ENCODE results near the gene CDK11A.
"Not testable (repeated sequence)": the region's sequence is repeated elsewhere in the genome, so short reads cannot be mapped to it uniquely, and the experiment has no call there.

CDK11A gene

DNA sequence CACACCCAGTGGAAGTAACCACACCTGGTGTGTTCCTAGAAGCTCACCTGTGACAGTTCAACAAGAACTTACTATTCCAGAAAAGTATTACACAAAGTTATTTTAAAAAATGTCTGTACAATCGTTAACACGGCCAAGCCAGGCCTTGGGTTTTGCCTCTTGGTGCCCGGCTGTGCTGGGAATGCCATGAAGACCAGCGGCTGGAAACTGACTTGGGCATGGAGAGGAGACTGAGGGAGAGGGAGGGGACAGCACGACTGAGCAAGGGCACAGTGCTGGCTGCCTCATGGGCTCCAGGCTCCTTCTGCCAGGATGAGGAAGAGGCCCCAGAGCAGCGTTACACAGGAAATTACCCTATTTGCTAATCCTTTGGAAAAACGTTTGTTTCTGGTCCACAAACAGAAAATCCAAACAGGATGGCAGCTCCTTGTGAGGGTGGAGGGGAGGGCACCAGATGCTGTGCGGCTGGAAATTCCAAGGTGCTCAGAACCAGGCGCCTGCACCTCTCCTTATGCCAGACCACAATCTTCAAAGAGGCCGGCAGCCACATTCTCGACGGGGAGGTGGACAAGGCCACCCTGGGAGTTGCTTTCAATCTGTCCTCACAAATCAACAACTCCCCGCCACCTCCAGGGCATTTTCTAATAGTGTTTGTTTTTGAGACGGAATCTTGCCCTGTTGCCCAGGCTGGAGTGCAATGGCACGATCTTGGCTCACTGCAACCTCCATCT lies 61.2 kb downstream of the CDK11A start:
- DNase-seq (ENCODE audit: low read depth in 2 of 2) = not testable (repeated sequence)

DNA sequence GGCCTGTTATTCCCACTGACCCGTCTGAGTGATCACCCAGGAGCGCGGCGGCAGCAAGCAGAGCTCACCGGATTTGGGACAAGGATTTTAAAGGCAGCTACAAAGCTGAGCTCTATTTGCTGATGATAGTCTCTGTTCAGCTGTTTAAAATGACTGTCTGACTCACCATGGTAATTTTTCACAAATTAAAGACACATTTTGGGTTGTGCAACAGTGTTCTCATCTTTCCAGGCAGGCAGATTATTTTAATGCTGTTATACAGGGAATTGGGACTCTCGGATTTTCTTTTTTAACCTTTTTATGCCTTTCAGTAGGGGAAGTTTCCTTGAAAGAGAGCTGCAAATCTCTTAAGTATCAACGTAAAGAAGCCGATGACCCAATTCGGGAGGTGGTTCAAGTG lies 61.8 kb downstream of the CDK11A start:
- not testable (repeated sequence) for DNase-seq (ENCODE audit: low read depth in 2 of 2)

GRCh38 chr1:1658583-1659549 lies 65.3 kb downstream of the CDK11A start, which contains the start of gene CDK11B:
Gene CDK11B, minus strand, starts transcription at chr1:1659004. Its CDS starts 1,519 bp downstream, at chr1:1657485.
- DNase-seq (ENCODE audit: low read depth in 2 of 2) = peak; percentile 87 to 98

Measured in activated CD8-positive, alpha-beta memory T cell treated with anti-CD3 and anti-CD28 coated beads for 4 hours (primary cell).